K562 (cell line): ENCODE results near the gene DLK2. TPM values are rescaled to one million over a fixed set of nuclear protein-coding genes. Genes with fewer than 3 reads are reported as not detected.
A peak's percentile ranks its signal among the peaks of the same experiment; 100 is the strongest.

Experiments used
- ATAC-seq: fragments of 200-7000 bp; cut with Tn5 transposase; 3 replicates; pipeline ENCODE4 v1.9.1; 2020; ENCODE audit warnings: moderate library complexity
- BruUV-seq: library from RNA; stranded (reverse); fragments of 400-500 nt; replicated peaks from 2 replicates; lab custom pipeline; 2021; lab: Mats Ljungman, UMichigan
- CTCF ChIA-PET: fragments of 300-600 bp; formaldehyde crosslinking; extraction: SDS; loops from one replicate; lab custom pipeline; 2021; ENCODE audit warnings: low intra/inter-chr PET ratio; lab: Yijun Ruan, JAX
- POLR2A ChIA-PET: fragments of 300-600, 350-650 bp; sonication (Branson Sonifier 250); formaldehyde crosslinking; extraction: SDS; loops from one replicate; lab custom pipeline; 2021; ENCODE audit warnings: antibody characterized with exemption, inconsistent platforms; lab: Yijun Ruan, JAX
- DNase-seq, 4 experiments: peaks; one replicate each; pipeline versions ENCODE4 v3.0.0 to v3.0.0-alpha.2; 2011 to 2018; ENCODE audit warnings: low spot score in 3 of 4, mixed read lengths in 3 of 4; ENCODE audit errors: extremely low read depth in 1 of 4
- FAIRE-seq: peaks from 2 replicates; lab custom pipeline; 2011; peaks lifted over from hg19 to GRCh38; lab: Jason Lieb, UNC
- H2AFZ ChIP-seq: 2 replicates; pipeline ENCODE4 v1.6.0; 2011; ENCODE audit warnings: low read depth, low read length, control low read depth, inconsistent platforms
- H3K27ac ChIP-seq: fragments of 200-600 bp; 3 replicates; pipeline ENCODE4 v1.8.0; 2011; ENCODE audit warnings: low read depth, mild to moderate bottlenecking, control low read depth, inconsistent platforms, low read length, moderate library complexity, mixed read lengths; ENCODE audit errors: extremely low read depth
- H3K27me3 ChIP-seq, 2 experiments: fragments of 300-600 bp in 1 of 2; 2 replicates in 1 of 2; 3 replicates in 1 of 2; pipeline versions ENCODE4 v1.6.0 to v1.8.0; 2011; ENCODE audit warnings: inconsistent platforms in 2 of 2, low read length in 2 of 2, mild to moderate bottlenecking in 1 of 2, mixed read lengths in 1 of 2, moderate library complexity in 1 of 2; ENCODE audit not compliant: control insufficient read depth in 2 of 2, insufficient read depth in 2 of 2
- H3K36me3 ChIP-seq: fragments of 300-600 bp; 3 replicates; pipeline ENCODE4 v1.8.0; 2011; ENCODE audit warnings: mild to moderate bottlenecking, low read length, inconsistent platforms; ENCODE audit not compliant: control insufficient read depth, insufficient read depth
- H3K4me1 ChIP-seq, 2 experiments: fragments of 200-600 bp in 1 of 2; replicated peaks in 1 of 2; 2 replicates in 1 of 2; 3 replicates in 1 of 2; pipeline versions ENCODE4 v1.5.1 to v1.8.0; 2011; ENCODE audit warnings: inconsistent platforms in 2 of 2, low read length in 2 of 2, mild to moderate bottlenecking in 1 of 2, mixed read lengths in 1 of 2, moderate library complexity in 1 of 2; ENCODE audit not compliant: control insufficient read depth in 2 of 2, insufficient read depth in 2 of 2
- H3K4me2 ChIP-seq: 2 replicates; pipeline ENCODE4 v1.6.1; 2011; ENCODE audit warnings: low read length, control low read depth, inconsistent platforms, mixed read lengths; ENCODE audit not compliant: insufficient read depth
- H3K4me3 ChIP-seq: fragments of 200-600 bp; sonication (generic), shearing (Covaris generic); 2 replicates; pipeline ENCODE4 v1.5.1; 2016; ENCODE audit warnings: control low read depth, inconsistent platforms
- H3K79me2 ChIP-seq: fragments of 200-600 bp; 3 replicates; pipeline ENCODE4 v1.8.0; 2011; ENCODE audit warnings: low read length, inconsistent platforms; ENCODE audit not compliant: control insufficient read depth, insufficient read depth
- H3K9ac ChIP-seq, 2 experiments: 2 replicates each; pipeline versions ENCODE4 v1.6.0 to v1.6.1; 2011; ENCODE audit warnings: low read depth in 2 of 2, low read length in 2 of 2, control low read depth in 1 of 2, inconsistent platforms in 1 of 2, mild to moderate bottlenecking in 1 of 2, mixed read lengths in 1 of 2; ENCODE audit not compliant: insufficient read depth in 1 of 2
- H3K9me1 ChIP-seq: one replicate; pipeline ENCODE4 v1.6.0; 2011; ENCODE audit warnings: inconsistent platforms, mild to moderate bottlenecking, low read length, moderate library complexity; ENCODE audit not compliant: control insufficient read depth, insufficient read depth
- H3K9me3 ChIP-seq: replicated peaks from 2 replicates; pipeline ENCODE4 v1.5.1; 2011; ENCODE audit warnings: low read depth, low read length, inconsistent platforms; ENCODE audit not compliant: control insufficient read depth, insufficient read depth
- H4K20me1 ChIP-seq: replicated peaks from 2 replicates; pipeline ENCODE4 v1.6.1; 2011; ENCODE audit warnings: low read length, inconsistent platforms, mixed read lengths; ENCODE audit not compliant: control insufficient read depth, insufficient read depth
- CLOCK ChIP-seq: fragments of 250-450 bp; sonication (Bioruptor Pico); IDR thresholded peaks from 2 replicates; pipeline ENCODE4 v1.4.0; 2020; ENCODE audit warnings: mild to moderate bottlenecking, moderate library complexity, borderline replicate concordance
- KAT7 ChIP-seq: sonication (generic); formaldehyde crosslinking; IDR thresholded peaks from 2 replicates; pipeline ENCODE4 v1.8.0; 2022; ENCODE audit warnings: missing genetic modification reagents, mild to moderate bottlenecking, borderline replicate concordance
- NKRF ChIP-seq: fragments of 450-650 bp; IDR thresholded peaks from 2 replicates; pipeline ENCODE4 v1.6.1; 2016; ENCODE audit warnings: borderline replicate concordance
- POLR2G ChIP-seq: fragments of 200-400 bp; formaldehyde crosslinking; IDR thresholded peaks from 2 replicates; pipeline ENCODE4 v1.6.1; 2017; ENCODE audit warnings: low read depth, mild to moderate bottlenecking, antibody characterized with exemption, low read length, moderate library complexity
- RUNX1 ChIP-seq: sonication (generic); IDR thresholded peaks from 2 replicates; pipeline ENCODE4 v1.6.1; 2016; ENCODE audit warnings: antibody characterized with exemption, low read depth
- SRSF1 ChIP-seq: fragments of 200-400 bp; formaldehyde crosslinking; IDR thresholded peaks from 2 replicates; pipeline ENCODE4 v1.6.1; 2017; ENCODE audit warnings: mild to moderate bottlenecking, low read depth, low read length, moderate library complexity
- SUPT5H ChIP-seq: fragments of 450-650 bp; IDR thresholded peaks from 2 replicates; pipeline ENCODE4 v1.6.1; 2016
- ZNF224 ChIP-seq: sonication (generic); formaldehyde crosslinking; IDR thresholded peaks from 2 replicates; pipeline ENCODE4 v1.8.0; 2022; ENCODE audit warnings: mild to moderate bottlenecking, missing genetic modification reagents
- WGBS: fragments of 100-300 bp; shearing (Covaris generic); methylation state at CpG from one replicate; pipeline ENCODE4 v1.1.6; 2016; ENCODE audit warnings: low coverage, mixed read lengths; ENCODE audit not compliant: insufficient coverage; ENCODE audit errors: missing lambda C conversion rate; 5-methylcytosine and 5-hydroxymethylcytosine counted together
- in situ Hi-C: fragments of 300-500 bp; cut with MboI; formaldehyde crosslinking; loops from 4 replicates; pipeline ENCODE4 v1.15.0; 2018; ENCODE audit warnings: inconsistent platforms, mixed read lengths
- intact Hi-C: fragments of 100-400 bp; cut with micrococcal nuclease; formaldehyde crosslinking; loops from 2 replicates; pipeline ENCODE4 v1.14.2; 2022
- polyA plus RNA-seq, 8 experiments: library from polyadenylated mRNA; depleted of rRNA in 4 of 8; stranded (reverse) in 5 of 8; unstranded in 3 of 8; fragments of >200 nt; fragmentation: Nextera tagmentation in 2 of 8; fragmentation: Illumina TruSeq in 1 of 8; extraction: Ambion mirVana in 2 of 8; extraction: Trizol in 1 of 8; gene quantifications; 2 replicates each; pipeline versions ENCODE4 v1.2.1 to v1.2.3, GENCODE V29; 2011 to 2014; ENCODE audit warnings: inconsistent platforms in 1 of 8, missing spikeins in 1 of 8
- total RNA-seq, 7 experiments: library from RNA; depleted of rRNA in 6 of 7; stranded (reverse); fragments of >200 nt in 6 of 7; fragmentation: Illumina TruSeq in 2 of 7; extraction: Trizol in 2 of 7; gene quantifications; 2 replicates each; pipeline versions ENCODE4 v1.2.1 to v1.2.3, GENCODE V29; 2011 to 2021; ENCODE audit warnings: low replicate concordance in 1 of 7

DLK2 gene
- total and polyA plus RNA-seq, 9 of the 15 experiments (the other 6 are each of a cell fraction or from before 2014, with no cell fraction given): 0.11 to 0.53 (median 0.29) TPM; not detected in 3

GRCh38 chr6:43448916-43449315, 6.4 kb downstream of the DLK2 start (continued):
- no peak for TF ChIP-seq NKRF
- no peak for TF ChIP-seq SUPT5H

- in situ Hi-C loops: no loop called here
- BruUV-seq: no TSS peak
- WGBS: 89% methylated on average over 12 of the region's 16 CpGs
These were observed 7.7 kb downstream of the DLK2 start for GRCh38 chr6:43447604-43448003.

More at GRCh38 chr6:43447604-43448003, 7.7 kb downstream of the DLK2 start:
- H4K20me1 ChIP-seq: no peaks in the 10 kb centered on the region
- H3K9me1 ChIP-seq: no peaks in the 10 kb centered on the region
- H3K9ac ChIP-seq: peak overlapping the region in 1 of 2 experiments; percentile 69; a peak in 2 of 4 replicates
- no peaks in the 10 kb centered on the region for H3K79me2 ChIP-seq
- peaks cover 0 to 6% of the 10 kb centered on the region in 2 experiments; a peak in 1 of 5 replicates for H3K4me1 ChIP-seq
- intact Hi-C loops: no loop called here
- ChIA-PET CTCF (no interaction called here), POLR2A (interaction anchor here (0.7 to 1.8 kb wide), 4 partner anchors 9 to 185 kb away, joined by 4 to 6 read pairs (median 5); no protein-coding TSS in a partner anchor)
- peaks cover 49% of the 10 kb centered on the region; the same call in 1 of the 3 replicates for H3K36me3 ChIP-seq
- H2AFZ ChIP-seq: no peak overlapping the region
- H3K4me2 ChIP-seq: no peak overlapping the region
- DNase-seq (no peak), FAIRE-seq (no peak), ATAC-seq (no peak)
- TF ChIP-seq ZNF224 (CRISPR knock-in tag) (no peak), RUNX1 (no peak), SRSF1 (no peak), KAT7 (CRISPR knock-in tag) (no peak), CLOCK (CRISPR knock-in tag) (no peak), POLR2G (0 out of 2 replicates have a peak, but pooled peaks have one; percentile 41)
- no peak overlapping the region for H3K4me3 ChIP-seq
- H3K27me3 ChIP-seq: no peaks in the 10 kb centered on the region
- no peaks in the 10 kb centered on the region for H3K9me3 ChIP-seq
- H3K27ac ChIP-seq: no peak overlapping the region
